ENCODE results near the gene MYL5. TPM values are rescaled to one million over a fixed set of nuclear protein-coding genes. Genes with fewer than 3 reads are reported as not detected.

The MYL5 gene
- total and polyA plus RNA-seq, 4 donors: 2.4 to 5.0 (median 4.7) TPM

DNA sequence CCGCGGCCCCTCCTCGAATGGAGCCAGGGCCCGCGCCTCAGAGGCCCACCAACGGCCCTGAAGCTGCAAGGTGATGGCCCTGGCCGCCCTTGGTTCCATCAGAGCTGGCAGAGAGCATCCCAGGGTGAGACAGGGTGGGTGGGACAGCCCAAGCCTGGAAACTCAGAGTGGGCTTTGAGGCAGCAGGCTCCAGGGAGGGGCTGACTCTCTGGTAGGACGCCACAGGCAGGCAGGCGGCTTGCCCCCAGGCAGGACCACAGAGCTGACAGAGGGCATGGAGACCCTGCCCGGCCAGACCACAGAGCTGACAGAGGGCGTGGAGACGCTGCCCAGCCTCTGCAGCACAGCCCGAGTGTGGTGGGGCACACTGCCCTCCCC is 4.8 kb downstream of the MYL5 start:
- no peak for DNase-seq (ENCODE audit: low spot score)
- no peak overlapping the region for H3K27ac ChIP-seq (ENCODE audit: low read depth in 1 of 2, low read length in 2 of 2)
- no peaks in the 10 kb centered on the region for H3K9me3 ChIP-seq (ENCODE audit: control insufficient read depth in 4 of 4, low read length in 3 of 4)
- no peak overlapping the region for H3K9ac ChIP-seq (ENCODE audit: low read depth in 1 of 2, low read length in 2 of 2)
- no peak for TF ChIP-seq EGR1 (IDR thresholded peaks at IDR 0.05; ENCODE audit: low read depth in 2 of 2)
- TF ChIP-seq, protein P1, sequence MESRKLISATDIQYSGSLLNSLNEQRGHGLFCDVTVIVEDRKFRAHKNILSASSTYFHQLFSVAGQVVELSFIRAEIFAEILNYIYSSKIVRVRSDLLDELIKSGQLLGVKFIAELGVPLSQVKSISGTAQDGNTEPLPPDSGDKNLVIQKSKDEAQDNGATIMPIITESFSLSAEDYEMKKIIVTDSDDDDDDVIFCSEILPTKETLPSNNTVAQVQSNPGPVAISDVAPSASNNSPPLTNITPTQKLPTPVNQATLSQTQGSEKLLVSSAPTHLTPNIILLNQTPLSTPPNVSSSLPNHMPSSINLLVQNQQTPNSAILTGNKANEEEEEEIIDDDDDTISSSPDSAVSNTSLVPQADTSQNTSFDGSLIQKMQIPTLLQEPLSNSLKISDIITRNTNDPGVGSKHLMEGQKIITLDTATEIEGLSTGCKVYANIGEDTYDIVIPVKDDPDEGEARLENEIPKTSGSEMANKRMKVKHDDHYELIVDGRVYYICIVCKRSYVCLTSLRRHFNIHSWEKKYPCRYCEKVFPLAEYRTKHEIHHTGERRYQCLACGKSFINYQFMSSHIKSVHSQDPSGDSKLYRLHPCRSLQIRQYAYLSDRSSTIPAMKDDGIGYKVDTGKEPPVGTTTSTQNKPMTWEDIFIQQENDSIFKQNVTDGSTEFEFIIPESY (IDR thresholded peaks at IDR 0.05): no peak
- TF ChIP-seq, protein P2, sequence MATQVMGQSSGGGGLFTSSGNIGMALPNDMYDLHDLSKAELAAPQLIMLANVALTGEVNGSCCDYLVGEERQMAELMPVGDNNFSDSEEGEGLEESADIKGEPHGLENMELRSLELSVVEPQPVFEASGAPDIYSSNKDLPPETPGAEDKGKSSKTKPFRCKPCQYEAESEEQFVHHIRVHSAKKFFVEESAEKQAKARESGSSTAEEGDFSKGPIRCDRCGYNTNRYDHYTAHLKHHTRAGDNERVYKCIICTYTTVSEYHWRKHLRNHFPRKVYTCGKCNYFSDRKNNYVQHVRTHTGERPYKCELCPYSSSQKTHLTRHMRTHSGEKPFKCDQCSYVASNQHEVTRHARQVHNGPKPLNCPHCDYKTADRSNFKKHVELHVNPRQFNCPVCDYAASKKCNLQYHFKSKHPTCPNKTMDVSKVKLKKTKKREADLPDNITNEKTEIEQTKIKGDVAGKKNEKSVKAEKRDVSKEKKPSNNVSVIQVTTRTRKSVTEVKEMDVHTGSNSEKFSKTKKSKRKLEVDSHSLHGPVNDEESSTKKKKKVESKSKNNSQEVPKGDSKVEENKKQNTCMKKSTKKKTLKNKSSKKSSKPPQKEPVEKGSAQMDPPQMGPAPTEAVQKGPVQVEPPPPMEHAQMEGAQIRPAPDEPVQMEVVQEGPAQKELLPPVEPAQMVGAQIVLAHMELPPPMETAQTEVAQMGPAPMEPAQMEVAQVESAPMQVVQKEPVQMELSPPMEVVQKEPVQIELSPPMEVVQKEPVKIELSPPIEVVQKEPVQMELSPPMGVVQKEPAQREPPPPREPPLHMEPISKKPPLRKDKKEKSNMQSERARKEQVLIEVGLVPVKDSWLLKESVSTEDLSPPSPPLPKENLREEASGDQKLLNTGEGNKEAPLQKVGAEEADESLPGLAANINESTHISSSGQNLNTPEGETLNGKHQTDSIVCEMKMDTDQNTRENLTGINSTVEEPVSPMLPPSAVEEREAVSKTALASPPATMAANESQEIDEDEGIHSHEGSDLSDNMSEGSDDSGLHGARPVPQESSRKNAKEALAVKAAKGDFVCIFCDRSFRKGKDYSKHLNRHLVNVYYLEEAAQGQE (IDR thresholded peaks at IDR 0.05): no peak
- no peak for TF ChIP-seq TAF1 (conservative IDR thresholded peaks at IDR 0.05)
- no peak for TF ChIP-seq GABPA (IDR thresholded peaks at IDR 0.05 in 1 of 2, conservative IDR thresholded peaks at IDR 0.05 in 1 of 2)
- no peak for TF ChIP-seq RAD21 (IDR thresholded peaks at IDR 0.05)
- TF ChIP-seq, protein P3, sequence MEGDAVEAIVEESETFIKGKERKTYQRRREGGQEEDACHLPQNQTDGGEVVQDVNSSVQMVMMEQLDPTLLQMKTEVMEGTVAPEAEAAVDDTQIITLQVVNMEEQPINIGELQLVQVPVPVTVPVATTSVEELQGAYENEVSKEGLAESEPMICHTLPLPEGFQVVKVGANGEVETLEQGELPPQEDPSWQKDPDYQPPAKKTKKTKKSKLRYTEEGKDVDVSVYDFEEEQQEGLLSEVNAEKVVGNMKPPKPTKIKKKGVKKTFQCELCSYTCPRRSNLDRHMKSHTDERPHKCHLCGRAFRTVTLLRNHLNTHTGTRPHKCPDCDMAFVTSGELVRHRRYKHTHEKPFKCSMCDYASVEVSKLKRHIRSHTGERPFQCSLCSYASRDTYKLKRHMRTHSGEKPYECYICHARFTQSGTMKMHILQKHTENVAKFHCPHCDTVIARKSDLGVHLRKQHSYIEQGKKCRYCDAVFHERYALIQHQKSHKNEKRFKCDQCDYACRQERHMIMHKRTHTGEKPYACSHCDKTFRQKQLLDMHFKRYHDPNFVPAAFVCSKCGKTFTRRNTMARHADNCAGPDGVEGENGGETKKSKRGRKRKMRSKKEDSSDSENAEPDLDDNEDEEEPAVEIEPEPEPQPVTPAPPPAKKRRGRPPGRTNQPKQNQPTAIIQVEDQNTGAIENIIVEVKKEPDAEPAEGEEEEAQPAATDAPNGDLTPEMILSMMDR (IDR thresholded peaks at IDR 0.05; ENCODE audit: low read depth, low read length, missing input control): no peak
- TF ChIP-seq RXRA (IDR thresholded peaks at IDR 0.05): no peak
- TF ChIP-seq NR2F2 (IDR thresholded peaks at IDR 0.05): no peak
- TF ChIP-seq, protein P4, sequence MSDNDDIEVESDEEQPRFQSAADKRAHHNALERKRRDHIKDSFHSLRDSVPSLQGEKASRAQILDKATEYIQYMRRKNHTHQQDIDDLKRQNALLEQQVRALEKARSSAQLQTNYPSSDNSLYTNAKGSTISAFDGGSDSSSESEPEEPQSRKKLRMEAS (IDR thresholded peaks at IDR 0.05): no peak
- no peak for TF ChIP-seq FOXA2 (IDR thresholded peaks at IDR 0.05)
- no peak for TF ChIP-seq FOXA1 (IDR thresholded peaks at IDR 0.05)
- no peak for TF ChIP-seq HNF4G (IDR thresholded peaks at IDR 0.05)
- TF ChIP-seq SP1 (IDR thresholded peaks at IDR 0.05): no peak
- TF ChIP-seq YY1 (IDR thresholded peaks at IDR 0.05): no peak
- no peak for TF ChIP-seq HNF4A (conservative IDR thresholded peaks at IDR 0.05)
- TF ChIP-seq, protein P5, sequence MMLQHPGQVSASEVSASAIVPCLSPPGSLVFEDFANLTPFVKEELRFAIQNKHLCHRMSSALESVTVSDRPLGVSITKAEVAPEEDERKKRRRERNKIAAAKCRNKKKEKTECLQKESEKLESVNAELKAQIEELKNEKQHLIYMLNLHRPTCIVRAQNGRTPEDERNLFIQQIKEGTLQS (IDR thresholded peaks at IDR 0.05): no peak
- TF ChIP-seq JUND (IDR thresholded peaks at IDR 0.05): no peak
- peaks cover 7 to 24% (median 12%) of the 10 kb centered on the region in 4 donors for H3K4me1 ChIP-seq (ENCODE audit: control insufficient read depth in 4 of 4, insufficient read depth in 4 of 4, low read length in 3 of 4)
- WGBS: 92% methylated on average over 13 of the region's 13 CpGs
- H3K36me3 ChIP-seq (ENCODE audit: control insufficient read depth in 4 of 4, insufficient read depth in 3 of 4, low read depth in 1 of 4, low read length in 3 of 4): no peaks in the 10 kb centered on the region
- H3K4me3 ChIP-seq (ENCODE audit: low read depth in 1 of 3, low read length in 3 of 3): no peak overlapping the region
- no peaks in the 10 kb centered on the region for H3K27me3 ChIP-seq (ENCODE audit: control insufficient read depth in 4 of 4, insufficient read depth in 4 of 4, low read length in 3 of 4)

Data from liver (tissue), 9 donors.